WI38 (cell line): ENCODE results near the gene WASF2.

Experiments used
- H3K4me3 ChIP-seq: 2 replicates; pipeline ENCODE4 v1.5.1; 2011; ENCODE audit warnings: low read depth, mild to moderate bottlenecking, control low read depth, low read length
- TF ChIP-seq, protein P1 (sequence below): IDR thresholded peaks from 2 replicates; pipeline ENCODE4 v1.5.1; 2012; ENCODE audit warnings: low read depth, mild to moderate bottlenecking, control low read depth, low read length

WASF2 gene

DNA sequence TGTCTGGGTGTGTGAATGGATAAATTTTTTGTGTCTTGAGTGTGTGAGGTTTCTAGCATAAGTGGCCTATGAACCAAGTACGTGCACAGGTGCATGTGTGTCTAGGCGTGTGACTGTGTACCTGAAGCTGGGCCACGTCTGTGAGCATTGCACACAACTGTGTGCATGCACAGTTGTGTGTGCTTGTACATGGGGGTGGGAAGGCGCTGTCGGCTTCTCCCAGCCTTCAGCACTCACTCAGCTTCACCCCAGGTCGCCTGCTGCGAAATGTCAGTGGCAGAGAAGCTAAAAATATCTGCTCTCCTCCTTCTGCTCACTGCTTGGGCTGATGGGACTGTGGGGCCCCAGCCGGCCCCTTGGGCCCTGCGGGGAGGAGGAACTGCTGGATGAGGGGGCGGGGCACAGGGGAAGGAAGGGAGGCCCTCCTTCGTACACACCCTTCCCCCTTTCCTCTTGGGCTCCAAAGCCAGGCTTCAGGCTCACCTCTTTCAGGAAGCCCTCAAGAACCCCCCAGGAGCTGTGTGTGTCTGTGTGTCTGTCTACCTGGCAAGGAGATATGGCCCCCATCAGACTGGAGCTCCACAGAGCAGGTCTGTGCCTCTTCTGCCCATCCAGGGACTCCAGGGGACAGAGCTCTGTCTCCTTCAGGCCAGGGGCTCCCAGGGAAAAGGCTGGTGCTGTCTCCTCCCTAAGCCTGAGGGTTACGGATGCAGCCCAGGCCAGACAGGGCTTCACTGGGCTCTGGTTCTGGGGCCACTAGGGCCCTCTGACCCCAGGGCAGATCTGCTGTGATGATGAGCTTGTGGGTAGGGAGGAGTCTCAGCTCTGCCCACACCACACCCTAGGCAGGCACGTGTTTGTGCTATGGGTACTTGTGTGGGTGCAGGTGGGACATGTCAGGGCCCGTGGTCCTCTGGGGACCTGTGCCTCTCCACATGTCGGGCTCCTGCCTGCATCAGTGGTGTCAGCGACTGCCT, 35.6 kb upstream of the WASF2 start:
- peak overlapping the region; percentile 12; the same call in 1 of the 2 replicates for H3K4me3 ChIP-seq
- TF ChIP-seq, protein P1, sequence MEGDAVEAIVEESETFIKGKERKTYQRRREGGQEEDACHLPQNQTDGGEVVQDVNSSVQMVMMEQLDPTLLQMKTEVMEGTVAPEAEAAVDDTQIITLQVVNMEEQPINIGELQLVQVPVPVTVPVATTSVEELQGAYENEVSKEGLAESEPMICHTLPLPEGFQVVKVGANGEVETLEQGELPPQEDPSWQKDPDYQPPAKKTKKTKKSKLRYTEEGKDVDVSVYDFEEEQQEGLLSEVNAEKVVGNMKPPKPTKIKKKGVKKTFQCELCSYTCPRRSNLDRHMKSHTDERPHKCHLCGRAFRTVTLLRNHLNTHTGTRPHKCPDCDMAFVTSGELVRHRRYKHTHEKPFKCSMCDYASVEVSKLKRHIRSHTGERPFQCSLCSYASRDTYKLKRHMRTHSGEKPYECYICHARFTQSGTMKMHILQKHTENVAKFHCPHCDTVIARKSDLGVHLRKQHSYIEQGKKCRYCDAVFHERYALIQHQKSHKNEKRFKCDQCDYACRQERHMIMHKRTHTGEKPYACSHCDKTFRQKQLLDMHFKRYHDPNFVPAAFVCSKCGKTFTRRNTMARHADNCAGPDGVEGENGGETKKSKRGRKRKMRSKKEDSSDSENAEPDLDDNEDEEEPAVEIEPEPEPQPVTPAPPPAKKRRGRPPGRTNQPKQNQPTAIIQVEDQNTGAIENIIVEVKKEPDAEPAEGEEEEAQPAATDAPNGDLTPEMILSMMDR, result no peak

DNA sequence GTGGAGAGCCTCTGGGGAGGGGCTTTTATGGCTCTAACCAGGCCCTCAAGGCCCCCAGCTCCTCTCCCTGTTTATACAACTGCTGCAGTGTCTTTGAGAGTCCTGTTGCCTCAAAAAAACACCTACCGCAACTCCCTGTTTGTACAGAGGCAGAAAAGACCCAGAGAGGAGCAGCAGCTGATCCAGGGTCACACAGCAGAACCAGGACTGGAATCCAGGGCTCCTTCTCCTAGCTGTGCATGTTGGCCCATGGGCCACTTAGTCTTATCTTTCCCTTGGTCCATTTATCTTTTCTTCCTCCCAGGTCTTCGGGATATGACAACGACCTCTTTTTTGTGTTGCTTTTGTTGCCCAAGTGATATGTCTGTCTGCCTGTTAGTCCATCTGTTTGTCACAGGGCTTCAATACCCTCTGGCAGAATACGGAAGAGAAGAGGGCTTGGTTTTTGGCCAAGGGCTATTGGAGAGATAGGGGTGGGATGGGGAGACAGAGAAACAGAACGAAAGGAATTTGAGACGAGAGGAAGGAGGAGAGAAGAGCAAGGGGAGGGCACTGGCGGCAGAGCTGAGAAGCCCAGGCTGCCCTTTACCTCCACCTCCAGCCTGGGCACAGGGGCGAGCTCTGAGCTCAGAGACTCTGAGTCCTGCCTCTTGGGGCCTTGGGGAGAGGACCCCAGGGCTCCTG, 33.5 kb upstream of the WASF2 start:
- TF ChIP-seq, protein P1, result no peak
- no peak overlapping the region for H3K4me3 ChIP-seq

DNA sequence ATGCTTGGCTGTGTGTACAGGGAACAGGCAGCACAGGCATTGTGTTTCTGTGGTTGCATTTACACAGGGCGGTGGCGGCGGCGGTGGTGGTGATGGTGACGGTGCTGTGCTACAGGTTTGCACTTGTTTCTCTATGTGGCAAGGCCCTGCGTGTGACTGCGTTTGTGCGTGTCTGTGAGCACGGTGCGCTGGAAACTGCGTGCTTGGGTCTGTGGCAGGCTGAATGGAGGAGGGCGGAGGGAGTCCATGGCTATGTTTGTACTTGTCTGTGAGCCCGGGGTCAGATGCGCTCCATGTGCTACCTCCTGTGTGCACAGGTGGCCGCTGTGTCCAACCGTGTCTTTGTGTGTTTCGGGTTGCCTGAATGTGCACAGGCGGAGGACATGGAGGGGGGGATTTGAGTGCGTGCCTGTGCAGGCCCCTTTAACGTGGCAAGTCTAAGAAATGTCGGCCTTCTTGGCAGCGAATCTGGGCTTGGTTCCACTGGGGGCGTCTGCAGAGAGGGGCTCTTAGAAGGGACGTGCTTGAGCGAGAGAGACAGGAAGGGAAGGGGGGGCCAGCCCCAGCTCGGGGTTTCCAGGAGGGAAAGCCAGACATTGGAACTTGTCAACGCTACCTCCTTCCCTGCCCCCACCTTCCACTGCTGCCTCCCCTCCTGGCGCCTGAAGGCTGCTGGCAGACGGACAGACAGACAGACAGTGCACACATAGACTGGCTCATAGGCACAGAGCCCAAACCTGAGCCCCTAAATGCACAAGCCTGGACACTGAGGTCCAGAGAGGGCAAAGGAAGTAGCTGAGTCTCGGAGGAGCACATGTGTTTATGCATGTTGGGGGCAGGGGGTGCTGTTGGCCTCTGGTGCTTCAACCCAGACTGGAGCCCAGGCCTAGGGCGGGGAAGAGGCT, 32.7 kb upstream of the WASF2 start:
- TF ChIP-seq, protein P1, result 0 out of 2 replicates have a peak, but pooled peaks have one; percentile 16
- no peak overlapping the region for H3K4me3 ChIP-seq

DNA sequence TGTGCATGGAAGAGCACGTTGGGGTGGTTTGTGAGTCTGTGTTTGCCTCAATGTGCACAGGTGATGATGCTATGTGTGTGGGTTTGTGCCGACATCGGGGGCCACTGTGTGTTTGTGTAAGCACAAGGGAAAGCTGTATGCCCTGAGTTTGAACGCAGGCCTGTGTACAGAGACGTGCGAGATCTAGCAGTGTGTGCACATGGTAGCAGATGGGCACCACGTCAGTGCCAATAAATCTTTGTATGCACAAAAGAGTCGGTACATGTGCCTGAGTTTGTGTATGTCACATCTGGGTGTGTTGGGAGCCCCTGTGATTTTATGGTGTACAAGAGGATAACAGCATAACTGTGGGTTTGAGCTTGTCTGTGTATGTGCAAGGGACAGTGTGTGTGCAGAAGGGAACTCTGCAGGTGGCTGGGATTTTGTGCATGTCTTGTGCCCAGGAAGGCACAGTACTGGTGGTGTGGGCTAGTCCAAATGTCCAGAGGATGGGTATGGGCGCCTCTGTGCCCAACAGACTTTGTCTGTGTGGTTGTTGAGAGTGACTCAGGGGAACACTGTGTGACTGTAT, 32.0 kb upstream of the WASF2 start:
- H3K4me3 ChIP-seq, result no peak overlapping the region
- TF ChIP-seq, protein P1, result no peak

DNA sequence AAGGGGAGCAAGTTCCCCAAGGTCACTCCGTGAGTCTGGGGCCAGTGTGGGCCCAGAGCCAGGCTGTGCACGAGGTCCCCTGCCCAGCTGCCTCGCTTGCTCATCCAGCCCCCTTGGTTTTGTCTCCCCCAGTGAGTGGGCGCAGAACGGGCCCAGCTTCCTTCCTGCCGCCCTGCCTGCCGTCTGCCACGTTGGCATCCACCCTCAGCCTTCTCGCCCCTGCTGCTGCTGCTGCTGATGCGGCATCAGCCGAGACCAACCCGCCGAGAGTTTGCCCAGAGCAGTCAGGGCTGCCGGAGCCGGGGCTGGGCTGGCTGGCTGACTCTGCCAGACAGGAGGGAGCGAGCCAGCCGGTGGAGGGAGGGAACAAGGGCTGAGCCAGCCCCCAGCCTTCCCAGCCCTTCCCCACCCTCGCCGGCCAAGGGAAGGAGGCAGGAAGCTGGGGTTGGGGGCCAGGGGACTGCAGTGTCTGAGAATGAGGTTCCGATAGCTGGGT, 31.4 kb upstream of the WASF2 start:
- TF ChIP-seq, protein P1, result no peak
- no peak overlapping the region for H3K4me3 ChIP-seq

DNA sequence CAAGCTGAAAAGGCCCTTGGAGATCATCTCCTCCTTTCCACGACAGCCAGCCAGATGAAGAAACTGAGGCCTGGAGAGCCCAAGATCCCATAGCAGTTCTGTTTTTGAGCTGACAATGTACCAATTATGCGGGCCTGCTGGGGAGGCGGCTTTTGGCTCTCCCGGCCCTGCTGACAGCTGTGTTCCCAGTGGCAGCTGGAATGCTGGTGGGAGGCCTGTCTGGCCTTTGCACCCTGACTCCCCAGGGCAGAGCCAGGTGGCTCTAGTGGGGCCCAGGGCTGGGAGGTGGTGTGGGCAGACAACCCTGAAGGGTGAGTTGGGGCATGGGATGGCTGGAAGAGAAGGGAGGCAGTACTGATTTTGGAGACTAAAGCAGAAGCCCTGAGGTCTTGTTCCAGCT, 30.7 kb upstream of the WASF2 start:
- H3K4me3 ChIP-seq, result no peak overlapping the region
- TF ChIP-seq, protein P1, result no peak
